Coronary artery (tissue), 2 donors: ENCODE results near the gene HOXC6.

ENCODE experiments used
- DNase-seq: peaks from one replicate; pipeline ENCODE4 v3.0.0-alpha.2; 2017; ENCODE audit warnings: low spot score
- H3K27ac ChIP-seq, 2 donors: fragments of 200-600 bp; sonication (generic); one replicate each; pipeline ENCODE4 v1.5.1; 2016 to 2019
- H3K4me3 ChIP-seq: fragments of 200-600 bp; sonication (generic); 2 replicates; pipeline ENCODE4 v1.5.1; 2016; ENCODE audit warnings: mild to moderate bottlenecking, moderate library complexity
- TF ChIP-seq, protein P1 (sequence below): fragments of 200-600 bp; sonication (generic); IDR thresholded peaks from one replicate; pipeline ENCODE4 v1.5.1; 2019; ENCODE audit warnings: antibody characterized with exemption

Gene HOXC6

GRCh38 chr12:54004841-54005530, 23.3 kb upstream of the HOXC6 start:
- no peak overlapping the region for H3K27ac ChIP-seq
- TF ChIP-seq, protein P1, sequence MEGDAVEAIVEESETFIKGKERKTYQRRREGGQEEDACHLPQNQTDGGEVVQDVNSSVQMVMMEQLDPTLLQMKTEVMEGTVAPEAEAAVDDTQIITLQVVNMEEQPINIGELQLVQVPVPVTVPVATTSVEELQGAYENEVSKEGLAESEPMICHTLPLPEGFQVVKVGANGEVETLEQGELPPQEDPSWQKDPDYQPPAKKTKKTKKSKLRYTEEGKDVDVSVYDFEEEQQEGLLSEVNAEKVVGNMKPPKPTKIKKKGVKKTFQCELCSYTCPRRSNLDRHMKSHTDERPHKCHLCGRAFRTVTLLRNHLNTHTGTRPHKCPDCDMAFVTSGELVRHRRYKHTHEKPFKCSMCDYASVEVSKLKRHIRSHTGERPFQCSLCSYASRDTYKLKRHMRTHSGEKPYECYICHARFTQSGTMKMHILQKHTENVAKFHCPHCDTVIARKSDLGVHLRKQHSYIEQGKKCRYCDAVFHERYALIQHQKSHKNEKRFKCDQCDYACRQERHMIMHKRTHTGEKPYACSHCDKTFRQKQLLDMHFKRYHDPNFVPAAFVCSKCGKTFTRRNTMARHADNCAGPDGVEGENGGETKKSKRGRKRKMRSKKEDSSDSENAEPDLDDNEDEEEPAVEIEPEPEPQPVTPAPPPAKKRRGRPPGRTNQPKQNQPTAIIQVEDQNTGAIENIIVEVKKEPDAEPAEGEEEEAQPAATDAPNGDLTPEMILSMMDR, result no peak
- H3K4me3 ChIP-seq, result no peak overlapping the region
- no peak for DNase-seq

GRCh38 chr12:54005531-54005852, 22.7 kb upstream of the HOXC6 start:
- no peak for DNase-seq
- Histone ChIP-seq H3K27ac (no peak overlapping the region), H3K4me3 (no peak overlapping the region)
- TF ChIP-seq, protein P1, result no peak

DNA sequence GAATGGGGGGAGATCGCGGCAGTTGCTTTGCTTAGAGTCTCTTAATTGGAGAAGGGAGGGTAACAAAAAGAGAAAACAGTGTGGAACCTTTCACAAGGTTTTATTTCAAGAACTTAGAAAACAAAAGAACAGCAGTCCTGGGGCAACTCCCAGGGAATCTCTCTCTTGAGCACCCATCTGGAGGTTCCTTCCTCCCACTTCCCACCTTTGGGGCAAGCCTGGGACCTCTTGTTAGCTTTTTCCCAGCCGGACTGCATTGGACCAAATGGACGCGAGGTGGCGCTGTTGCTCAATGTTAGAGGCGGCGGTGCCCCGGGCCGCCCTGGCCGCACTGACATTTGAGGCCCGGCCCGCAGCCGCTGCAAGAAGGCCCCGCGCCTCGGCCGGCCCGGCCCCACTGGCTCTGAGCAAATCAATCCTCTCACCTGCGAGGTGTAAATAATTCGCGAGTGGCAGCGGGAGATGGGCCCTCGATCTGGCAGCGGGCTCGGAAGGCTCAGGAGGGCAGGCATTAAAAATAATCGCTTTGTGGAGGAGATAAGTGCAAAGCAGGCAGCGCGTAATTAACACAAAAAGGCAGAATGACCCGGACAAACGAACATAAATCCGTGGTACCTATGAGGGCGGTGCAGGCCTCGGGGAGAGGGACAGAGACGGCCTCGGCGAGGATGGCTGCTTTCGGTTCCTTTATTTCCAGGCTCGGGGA, 22.2 kb upstream of the HOXC6 start:
- DNase-seq, result peak; percentile 82
- H3K27ac ChIP-seq, result no peak overlapping the region

GRCh38 chr12:54006559-54007220, 21.6 kb upstream of the HOXC6 start:
- Histone ChIP-seq H3K4me3 (peak overlapping the region; percentile 15), H3K27ac (no peak overlapping the region)
- TF ChIP-seq, protein P1, result no peak
- no peak for DNase-seq

More for the DNA sequence above, 22.2 kb upstream of the HOXC6 start:
- TF ChIP-seq, protein P1, result peak; percentile 88
- peak overlapping the region; percentile 15 for H3K4me3 ChIP-seq

DNA sequence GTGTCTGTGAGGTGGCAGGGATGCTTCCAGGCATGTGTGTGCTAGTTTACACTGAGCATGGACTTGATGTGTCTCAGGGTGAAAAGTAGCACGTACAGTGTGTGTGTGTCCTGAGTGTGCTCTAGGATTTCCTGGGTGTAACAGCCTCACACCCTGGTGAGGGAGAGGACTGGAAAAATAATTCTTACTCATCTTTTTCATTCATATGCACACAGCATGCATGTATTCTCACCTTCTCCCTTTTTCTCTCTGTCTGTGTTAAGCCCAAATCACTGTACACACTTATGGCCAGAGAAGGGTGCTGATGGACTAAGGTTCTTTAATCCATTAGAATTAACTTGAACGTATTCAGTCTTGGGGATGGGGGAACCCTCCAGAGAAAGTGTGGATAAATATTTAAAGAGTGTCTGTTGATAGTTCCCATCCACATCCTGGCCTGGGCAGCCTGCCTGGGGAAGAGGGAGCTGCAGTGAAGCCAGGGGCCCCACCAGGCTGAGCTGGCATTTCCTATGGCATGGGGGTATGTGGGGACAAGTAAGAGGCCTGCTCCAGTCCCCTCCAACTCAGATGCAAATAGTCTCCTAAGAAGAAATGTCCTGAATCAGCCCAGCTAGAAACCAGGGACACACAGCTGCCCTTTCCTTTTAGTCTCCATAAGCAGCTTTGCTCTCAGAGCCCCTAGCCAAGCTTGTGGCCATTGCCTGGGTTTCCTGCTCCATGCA, 20.5 kb upstream of the HOXC6 start:
- Histone ChIP-seq H3K4me3 (no peak overlapping the region), H3K27ac (no peak overlapping the region)
- TF ChIP-seq, protein P1, result no peak
- DNase-seq, result no peak

- H3K4me3 ChIP-seq, result no peak overlapping the region
- TF ChIP-seq, protein P1, result no peak
- no peak for DNase-seq
- no peak overlapping the region for H3K27ac ChIP-seq
These were observed 20.0 kb upstream of the HOXC6 start for GRCh38 chr12:54008260-54008552.
